SK-N-MC (cell line): ENCODE data around the gene PLXNA4.
"Not testable (repeated sequence)": the region's sequence is repeated elsewhere in the genome, so short reads cannot be mapped to it uniquely, and the experiment has no call there.

Experiments used
- DNase-seq: peaks from one replicate; pipeline ENCODE4 v3.0.0-alpha.2; 2011; ENCODE audit warnings: low read depth, low spot score
- H3K27ac ChIP-seq: fragments of 200-600 bp; sonication (generic); 2 replicates; pipeline ENCODE4 v1.5.1; 2016; ENCODE audit warnings: mixed run types
- H3K36me3 ChIP-seq: fragments of 200-600 bp; sonication (generic); 2 replicates; pipeline ENCODE4 v1.6.1; 2017; ENCODE audit warnings: antibody characterized with exemption, low read length, mixed read lengths; ENCODE audit not compliant: insufficient read depth
- H3K4me3 ChIP-seq: fragments of 200-600 bp; sonication (generic); 2 replicates; pipeline ENCODE4 v1.5.1; 2016
- H3K9ac ChIP-seq: fragments of 200-600 bp; sonication (generic); 2 replicates; pipeline ENCODE4 v1.8.0; 2017; ENCODE audit warnings: mixed run types, mixed read lengths; ENCODE audit not compliant: insufficient read length
- H3K9me3 ChIP-seq: fragments of 200-600 bp; sonication (generic); 2 replicates; pipeline ENCODE4 v1.6.1; 2017; ENCODE audit warnings: low read depth, mild to moderate bottlenecking, antibody characterized with exemption, low read length, moderate library complexity, mixed read lengths
- EZH2 ChIP-seq: fragments of 200-600 bp; sonication (generic); IDR thresholded peaks from one replicate; pipeline ENCODE4 v1.6.1; 2017; ENCODE audit warnings: antibody characterized with exemption
- FOXP2 ChIP-seq: optimal IDR thresholded peaks from 2 replicates; pipeline ENCODE3; 2011; ENCODE audit warnings: mild to moderate bottlenecking, moderate library complexity; ENCODE audit not compliant: insufficient read depth; ENCODE audit errors: extremely low read length, control extremely low read depth
- POLR2AphosphoS5 ChIP-seq: IDR thresholded peaks from 2 replicates; pipeline ENCODE4 v1.6.1; 2012; ENCODE audit warnings: mild to moderate bottlenecking, low read depth, low read length, borderline replicate concordance

PLXNA4 gene

GRCh38 chr7:132610995-132611394 is 34.7 kb upstream of the PLXNA4 start:
- no peak overlapping the region for H3K27ac ChIP-seq
- no peak overlapping the region for H3K9ac ChIP-seq
- H3K9me3 ChIP-seq: no peaks in the 10 kb centered on the region
- H3K36me3 ChIP-seq: no peaks in the 10 kb centered on the region
- TF ChIP-seq EZH2 (no peak), POLR2AphosphoS5 (no peak), FOXP2 (no peak)
- H3K4me3 ChIP-seq: no peak overlapping the region
- no peak for DNase-seq

GRCh38 chr7:132609906-132610520 is 33.7 kb upstream of the PLXNA4 start:
- Histone ChIP-seq H3K36me3 (no peaks in the 10 kb centered on the region), H3K9ac (no peak overlapping the region), H3K27ac (no peak overlapping the region), H3K9me3 (no peaks in the 10 kb centered on the region), H3K4me3 (no peak overlapping the region)
- TF ChIP-seq POLR2AphosphoS5 (no peak), FOXP2 (no peak), EZH2 (no peak)
- no peak for DNase-seq

- Histone ChIP-seq H3K27ac (no peak overlapping the region), H3K36me3 (no peaks in the 10 kb centered on the region), H3K4me3 (no peak overlapping the region), H3K9me3 (no peaks in the 10 kb centered on the region), H3K9ac (no peak overlapping the region)
- TF ChIP-seq FOXP2 (no peak), POLR2AphosphoS5 (no peak), EZH2 (no peak)
- no peak for DNase-seq
Observed at GRCh38 chr7:132609222-132609621, 33.0 kb upstream of the PLXNA4 start.

GRCh38 chr7:132608523-132608922 is 32.3 kb upstream of the PLXNA4 start:
- DNase-seq: no peak
- TF ChIP-seq POLR2AphosphoS5: no peak
- no peak for TF ChIP-seq EZH2
- no peak for TF ChIP-seq FOXP2
- Histone ChIP-seq H3K9ac (no peak overlapping the region), H3K27ac (no peak overlapping the region), H3K36me3 (no peaks in the 10 kb centered on the region), H3K4me3 (no peak overlapping the region), H3K9me3 (no peaks in the 10 kb centered on the region)

GRCh38 chr7:132607656-132608055 is 31.4 kb upstream of the PLXNA4 start:
- Histone ChIP-seq H3K27ac (no peak overlapping the region), H3K4me3 (no peak overlapping the region), H3K9me3 (no peaks in the 10 kb centered on the region), H3K36me3 (no peaks in the 10 kb centered on the region), H3K9ac (no peak overlapping the region)
- no peak for DNase-seq
- no peak for TF ChIP-seq POLR2AphosphoS5
- no peak for TF ChIP-seq FOXP2
- no peak for TF ChIP-seq EZH2

GRCh38 chr7:132604121-132604520 is 27.9 kb upstream of the PLXNA4 start:
- TF ChIP-seq POLR2AphosphoS5 (no peak), FOXP2 (no peak), EZH2 (no peak)
- Histone ChIP-seq H3K27ac (no peak overlapping the region), H3K36me3 (no peaks in the 10 kb centered on the region), H3K9ac (no peak overlapping the region), H3K9me3 (no peaks in the 10 kb centered on the region), H3K4me3 (no peak overlapping the region)
- DNase-seq: no peak

GRCh38 chr7:132603220-132603833 is 27.1 kb upstream of the PLXNA4 start:
- Histone ChIP-seq H3K9me3 (no peaks in the 10 kb centered on the region), H3K36me3 (no peaks in the 10 kb centered on the region), H3K27ac (no peak overlapping the region), H3K9ac (no peak overlapping the region), H3K4me3 (no peak overlapping the region)
- TF ChIP-seq FOXP2 (no peak), POLR2AphosphoS5 (no peak), EZH2 (no peak)
- no peak for DNase-seq

GRCh38 chr7:132601783-132602182 is 25.5 kb upstream of the PLXNA4 start:
- H3K9me3 ChIP-seq: no peaks in the 10 kb centered on the region
- H3K4me3 ChIP-seq: no peak overlapping the region
- H3K9ac ChIP-seq: no peak overlapping the region
- TF ChIP-seq POLR2AphosphoS5: no peak
- TF ChIP-seq EZH2: no peak
- TF ChIP-seq FOXP2: no peak
- no peak overlapping the region for H3K27ac ChIP-seq
- no peak for DNase-seq
- H3K36me3 ChIP-seq: no peaks in the 10 kb centered on the region

GRCh38 chr7:132596588-132596987 is 20.3 kb upstream of the PLXNA4 start:
- H3K9me3 ChIP-seq: no peaks in the 10 kb centered on the region
- H3K27ac ChIP-seq: no peak overlapping the region
- H3K4me3 ChIP-seq: no peak overlapping the region
- H3K9ac ChIP-seq: no peak overlapping the region
- no peaks in the 10 kb centered on the region for H3K36me3 ChIP-seq
- DNase-seq: no peak
- TF ChIP-seq FOXP2 (no peak), EZH2 (no peak), POLR2AphosphoS5 (no peak)

- not testable (repeated sequence) for H3K36me3 ChIP-seq, H3K4me3 ChIP-seq, H3K27ac ChIP-seq, DNase-seq, H3K9ac ChIP-seq, H3K9me3 ChIP-seq
Observed at GRCh38 chr7:132594741-132595140, 18.5 kb upstream of the PLXNA4 start.
